ENCODE results near the gene GNG11.

- TF ChIP-seq RNF2 (IDR thresholded peaks at IDR 0.05; ENCODE audit: borderline replicate concordance, low read depth) (no peak), KDM5A (IDR thresholded peaks at IDR 0.05) (no peak), USF2 (IDR thresholded peaks at IDR 0.05) (no peak), POLR2A (IDR thresholded peaks at IDR 0.05; ENCODE audit: low read length) (no peak), ZSCAN20 (CRISPR knock-in tag; IDR thresholded peaks at IDR 0.05) (no peak), BHLHE40 (IDR thresholded peaks at IDR 0.05; ENCODE audit: low read depth, low read length) (no peak)
- TF ChIP-seq, protein P1, sequence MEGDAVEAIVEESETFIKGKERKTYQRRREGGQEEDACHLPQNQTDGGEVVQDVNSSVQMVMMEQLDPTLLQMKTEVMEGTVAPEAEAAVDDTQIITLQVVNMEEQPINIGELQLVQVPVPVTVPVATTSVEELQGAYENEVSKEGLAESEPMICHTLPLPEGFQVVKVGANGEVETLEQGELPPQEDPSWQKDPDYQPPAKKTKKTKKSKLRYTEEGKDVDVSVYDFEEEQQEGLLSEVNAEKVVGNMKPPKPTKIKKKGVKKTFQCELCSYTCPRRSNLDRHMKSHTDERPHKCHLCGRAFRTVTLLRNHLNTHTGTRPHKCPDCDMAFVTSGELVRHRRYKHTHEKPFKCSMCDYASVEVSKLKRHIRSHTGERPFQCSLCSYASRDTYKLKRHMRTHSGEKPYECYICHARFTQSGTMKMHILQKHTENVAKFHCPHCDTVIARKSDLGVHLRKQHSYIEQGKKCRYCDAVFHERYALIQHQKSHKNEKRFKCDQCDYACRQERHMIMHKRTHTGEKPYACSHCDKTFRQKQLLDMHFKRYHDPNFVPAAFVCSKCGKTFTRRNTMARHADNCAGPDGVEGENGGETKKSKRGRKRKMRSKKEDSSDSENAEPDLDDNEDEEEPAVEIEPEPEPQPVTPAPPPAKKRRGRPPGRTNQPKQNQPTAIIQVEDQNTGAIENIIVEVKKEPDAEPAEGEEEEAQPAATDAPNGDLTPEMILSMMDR (IDR thresholded peaks at IDR 0.05): no peak
- TF ChIP-seq, protein P2, sequence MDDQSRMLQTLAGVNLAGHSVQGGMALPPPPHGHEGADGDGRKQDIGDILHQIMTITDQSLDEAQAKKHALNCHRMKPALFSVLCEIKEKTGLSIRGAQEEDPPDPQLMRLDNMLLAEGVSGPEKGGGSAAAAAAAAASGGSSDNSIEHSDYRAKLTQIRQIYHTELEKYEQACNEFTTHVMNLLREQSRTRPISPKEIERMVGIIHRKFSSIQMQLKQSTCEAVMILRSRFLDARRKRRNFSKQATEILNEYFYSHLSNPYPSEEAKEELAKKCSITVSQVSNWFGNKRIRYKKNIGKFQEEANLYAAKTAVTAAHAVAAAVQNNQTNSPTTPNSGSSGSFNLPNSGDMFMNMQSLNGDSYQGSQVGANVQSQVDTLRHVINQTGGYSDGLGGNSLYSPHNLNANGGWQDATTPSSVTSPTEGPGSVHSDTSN (IDR thresholded peaks at IDR 0.05): no peak
These were observed 10.1 kb downstream of the GNG11 start for GRCh38 chr7:93931655-93932054.

All from A549 (cell line).